Skin epidermis (tissue), 12 donors: ENCODE results near the gene SLC6A1.
A peak's percentile ranks its signal among the peaks of the same experiment; 100 is the strongest.

Experiments used
- H3K27ac ChIP-seq, 21 experiments: fragments of 200-600 bp; sonication (generic) in 11 of 21; one replicate each; pipeline ENCODE4 v1.5.0; 2020; ENCODE audit warnings: mild to moderate bottlenecking in 3 of 21, inconsistent platforms in 2 of 21, moderate library complexity in 2 of 21
- H3K4me3 ChIP-seq, 7 experiments: fragments of 200-600 bp; sonication (generic) in 2 of 7; one replicate each; pipeline ENCODE4 v1.5.0; 2020; ENCODE audit warnings: inconsistent platforms in 2 of 7, mild to moderate bottlenecking in 2 of 7, moderate library complexity in 1 of 7

The SLC6A1 gene

DNA sequence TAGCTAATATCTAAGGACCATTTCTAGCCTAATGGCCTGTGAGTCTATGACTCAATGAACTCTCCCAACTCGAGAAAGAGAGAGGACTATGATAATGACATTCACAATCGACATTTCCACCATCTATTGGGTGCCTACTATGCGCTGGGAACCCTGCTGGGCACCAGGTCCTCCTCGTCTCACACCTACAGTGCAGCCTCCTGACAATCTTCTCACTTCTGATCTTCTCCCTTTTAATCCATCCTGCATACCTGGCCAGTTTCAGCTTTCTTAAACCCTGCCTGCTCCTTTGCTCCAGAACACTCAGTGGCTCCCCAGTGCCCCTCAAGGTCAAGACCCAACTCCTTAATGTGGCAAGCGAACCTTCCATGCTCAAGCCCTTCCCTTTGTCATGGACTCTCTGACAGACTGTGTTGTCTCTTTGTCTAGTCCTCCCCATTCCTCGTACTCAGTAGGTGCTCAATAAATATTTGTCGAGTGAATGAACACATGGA is 3.5 kb upstream of the SLC6A1 start:
- Histone ChIP-seq H3K4me3 (no peak overlapping the region), H3K27ac (no peak overlapping the region)

DNA sequence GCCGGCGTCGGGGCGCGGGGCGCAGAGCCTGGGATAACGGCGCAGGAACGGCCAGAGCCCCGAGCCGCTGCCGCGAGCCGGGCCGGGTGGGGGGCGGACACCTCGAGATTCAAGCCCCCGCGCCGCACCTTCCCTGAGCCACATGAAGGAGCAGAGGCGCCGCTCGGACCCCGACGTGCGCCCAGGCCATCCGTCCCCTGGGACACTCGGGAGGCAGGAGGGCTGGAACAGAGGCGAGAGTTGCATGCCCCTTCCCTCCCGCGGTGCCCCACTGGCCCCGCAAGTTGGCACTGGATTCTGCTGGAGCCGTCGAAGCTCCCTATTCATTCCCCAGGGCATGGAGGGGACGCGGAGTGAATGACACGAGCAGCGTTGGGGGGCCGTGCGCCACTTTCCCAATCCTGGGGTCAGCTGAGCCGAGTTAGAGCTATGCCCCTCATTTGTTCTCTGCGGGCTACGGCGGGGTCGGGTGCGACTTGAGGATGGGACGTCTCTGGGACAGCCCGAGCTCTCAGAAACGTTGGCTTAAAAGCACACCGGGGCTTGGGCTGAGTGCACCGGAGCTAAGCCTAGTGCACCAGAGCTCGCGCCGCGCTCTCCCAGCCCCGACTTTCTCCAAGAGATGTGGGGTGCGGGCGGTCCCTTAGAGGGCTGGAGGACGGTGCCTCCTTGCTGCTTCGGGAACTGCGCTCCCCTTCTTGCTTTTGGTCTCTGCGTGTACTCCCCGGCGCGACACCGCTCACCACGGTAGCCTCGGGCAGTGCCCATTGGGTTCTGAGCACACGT is 588 bp downstream of the SLC6A1 start:
- no peak overlapping the region for H3K27ac ChIP-seq
- peak overlapping the region in 5 of 7 experiments; percentile 13 to 45 (median 34) for H3K4me3 ChIP-seq

GRCh38 chr3:10993729-10994065 is 1.1 kb downstream of the SLC6A1 start:
- Histone ChIP-seq H3K27ac (no peak overlapping the region), H3K4me3 (peak overlapping the region in 3 of 7 experiments; percentile 34 to 45 (median 39))

- no peak overlapping the region for H3K4me3 ChIP-seq
- H3K27ac ChIP-seq = no peak overlapping the region
These were observed 1.8 kb downstream of the SLC6A1 start for GRCh38 chr3:10994306-10994705.

DNA sequence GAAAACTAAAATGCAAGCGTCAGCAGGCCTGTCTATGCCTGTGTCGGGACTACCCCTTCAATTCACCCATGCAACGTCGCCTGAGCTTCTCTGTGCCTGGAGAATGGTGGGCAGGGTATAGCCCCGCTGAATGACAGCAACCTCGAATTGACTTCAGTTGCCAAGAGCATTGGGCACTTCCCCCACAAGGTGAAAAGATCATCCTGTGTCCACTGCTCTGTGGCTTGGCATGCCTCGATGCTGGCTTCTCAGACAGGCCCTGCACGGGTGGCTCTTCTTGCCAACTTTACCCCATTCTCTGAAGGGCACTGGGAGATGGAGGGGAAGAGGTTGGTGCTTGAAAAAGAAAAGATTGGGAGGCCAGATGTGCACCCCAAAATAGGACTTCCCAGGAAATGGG is 3.3 kb downstream of the SLC6A1 start:
- no peak overlapping the region for H3K4me3 ChIP-seq
- no peak overlapping the region for H3K27ac ChIP-seq

DNA sequence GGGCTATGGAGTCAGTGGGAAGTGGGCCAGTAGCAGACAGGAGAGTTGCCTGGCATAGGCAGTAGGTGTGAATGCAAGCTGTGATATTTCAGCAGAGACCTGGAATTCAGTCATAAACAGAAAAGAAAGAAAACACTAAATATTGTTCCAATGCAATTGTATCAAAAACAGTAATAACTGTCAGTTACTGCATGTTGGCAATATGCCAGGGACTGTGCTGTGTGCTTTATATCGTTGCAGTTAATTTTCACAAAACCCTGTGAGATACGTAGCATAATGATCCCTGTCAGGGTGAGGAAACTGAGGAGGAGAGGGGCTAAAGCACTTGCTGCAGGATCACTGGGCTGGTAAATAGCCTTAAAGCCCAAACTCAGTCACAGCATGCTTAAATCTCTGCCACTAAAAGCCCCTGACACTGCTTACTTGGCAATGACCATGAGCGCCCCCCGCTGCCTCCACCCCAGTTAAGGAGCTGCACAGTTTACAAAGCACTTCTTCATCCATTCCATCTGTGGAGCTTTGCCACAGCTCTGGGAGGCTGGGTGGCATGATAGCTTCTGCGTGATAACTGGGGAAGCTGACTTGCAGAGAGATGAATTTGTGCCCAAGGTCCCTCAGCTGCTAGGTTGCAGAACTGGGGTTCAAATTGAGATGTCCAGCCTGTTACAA is 3.9 kb downstream of the SLC6A1 start:
- Histone ChIP-seq H3K27ac (no peak overlapping the region), H3K4me3 (no peak overlapping the region)

- Histone ChIP-seq H3K4me3 (no peak overlapping the region), H3K27ac (no peak overlapping the region)
These were observed 4.6 kb downstream of the SLC6A1 start for GRCh38 chr3:10997196-10997595.

GRCh38 chr3:10998542-10998941 is 6.0 kb downstream of the SLC6A1 start:
- H3K27ac ChIP-seq = no peak overlapping the region
- H3K4me3 ChIP-seq = no peak overlapping the region

DNA sequence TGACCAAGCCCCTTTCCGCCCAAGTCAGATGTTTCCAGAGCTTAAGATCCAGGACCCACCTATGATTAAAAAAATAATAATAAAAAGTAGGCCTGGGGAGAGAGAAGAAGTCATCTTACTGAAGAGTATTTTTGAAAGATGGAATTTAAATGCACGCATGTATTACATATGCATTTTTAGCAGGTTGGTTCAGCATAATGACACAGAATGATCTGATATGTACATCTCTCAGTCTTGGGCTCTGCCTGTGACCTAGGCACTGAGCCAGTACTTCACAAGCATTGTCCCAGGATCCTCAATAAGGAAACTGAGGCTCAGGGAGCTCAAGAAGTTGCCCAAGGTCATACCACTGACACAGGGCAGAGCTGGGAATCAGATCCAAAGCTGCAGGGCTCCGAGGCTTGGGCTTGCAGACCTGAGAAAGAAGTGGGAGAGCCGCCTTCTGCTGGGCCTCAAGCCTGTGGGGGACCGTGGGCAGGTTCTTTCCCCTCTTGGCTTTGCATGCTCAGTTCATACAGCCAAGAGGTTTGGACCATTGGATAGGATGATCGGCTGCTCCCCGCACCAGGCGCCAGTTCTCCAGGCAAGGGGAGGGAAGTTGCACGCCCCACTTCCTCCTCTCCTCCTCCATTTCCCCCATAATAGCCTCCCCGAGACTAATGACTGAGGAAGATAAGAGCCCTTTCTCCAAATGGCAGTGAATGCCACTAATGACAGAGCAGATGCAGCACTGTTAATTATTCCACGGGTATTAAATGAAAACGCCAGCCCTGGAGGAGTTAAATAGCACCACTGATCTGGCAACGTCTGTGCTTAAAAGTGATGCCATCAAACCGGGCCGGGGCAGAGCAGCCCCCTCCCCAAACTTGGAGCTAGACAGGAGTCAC is 6.9 kb downstream of the SLC6A1 start:
- no peak overlapping the region for H3K4me3 ChIP-seq
- no peak overlapping the region for H3K27ac ChIP-seq

- no peak overlapping the region for H3K27ac ChIP-seq
- H3K4me3 ChIP-seq = no peak overlapping the region
These were observed 8.0 kb downstream of the SLC6A1 start for GRCh38 chr3:11000528-11000927.

DNA sequence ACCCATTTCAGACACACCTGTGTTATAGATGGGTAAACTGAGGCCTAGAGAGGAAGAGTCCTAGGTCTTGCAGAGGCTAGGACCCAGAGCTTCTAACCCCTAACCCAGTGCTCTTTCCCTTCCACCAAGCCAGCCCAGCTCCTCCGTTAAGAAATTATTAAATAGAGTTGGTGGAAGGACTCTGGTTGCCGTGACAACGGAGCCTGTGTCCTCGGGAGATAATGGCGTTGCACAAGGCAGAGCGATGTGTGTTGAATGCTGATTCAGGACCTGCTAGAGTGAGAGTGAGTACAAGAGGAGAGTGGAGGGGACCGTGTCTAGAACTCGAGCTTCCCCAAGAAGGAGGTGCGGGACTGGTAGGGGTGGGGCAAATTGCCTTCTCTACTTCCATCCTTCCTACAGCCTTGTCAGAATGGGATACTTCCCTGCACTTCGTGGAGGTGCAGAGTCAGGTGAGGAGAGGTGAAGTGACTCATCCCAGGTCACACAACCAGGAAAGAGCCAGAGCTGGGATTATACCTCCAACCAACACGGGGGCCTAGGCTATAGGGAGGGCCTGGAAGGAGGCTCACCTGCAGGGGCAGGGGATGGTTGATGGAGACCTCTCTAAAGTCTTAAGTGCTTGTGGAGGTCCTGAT is 8.6 kb downstream of the SLC6A1 start:
- H3K27ac ChIP-seq = no peak overlapping the region
- no peak overlapping the region for H3K4me3 ChIP-seq

GRCh38 chr3:11001658-11002021 is 9.1 kb downstream of the SLC6A1 start:
- H3K4me3 ChIP-seq = no peak overlapping the region
- H3K27ac ChIP-seq = no peak overlapping the region

GRCh38 chr3:11002371-11002807 is 9.8 kb downstream of the SLC6A1 start:
- H3K4me3 ChIP-seq = no peak overlapping the region
- peak overlapping the region in 1 of 21 experiments; percentile 12 for H3K27ac ChIP-seq

GRCh38 chr3:11004563-11004962 is 12.0 kb downstream of the SLC6A1 start:
- Histone ChIP-seq H3K27ac (no peak overlapping the region), H3K4me3 (no peak overlapping the region)

GRCh38 chr3:11005686-11006256 is 13.2 kb downstream of the SLC6A1 start:
- peak overlapping the region in 1 of 21 experiments; percentile 4 for H3K27ac ChIP-seq
- no peak overlapping the region for H3K4me3 ChIP-seq

DNA sequence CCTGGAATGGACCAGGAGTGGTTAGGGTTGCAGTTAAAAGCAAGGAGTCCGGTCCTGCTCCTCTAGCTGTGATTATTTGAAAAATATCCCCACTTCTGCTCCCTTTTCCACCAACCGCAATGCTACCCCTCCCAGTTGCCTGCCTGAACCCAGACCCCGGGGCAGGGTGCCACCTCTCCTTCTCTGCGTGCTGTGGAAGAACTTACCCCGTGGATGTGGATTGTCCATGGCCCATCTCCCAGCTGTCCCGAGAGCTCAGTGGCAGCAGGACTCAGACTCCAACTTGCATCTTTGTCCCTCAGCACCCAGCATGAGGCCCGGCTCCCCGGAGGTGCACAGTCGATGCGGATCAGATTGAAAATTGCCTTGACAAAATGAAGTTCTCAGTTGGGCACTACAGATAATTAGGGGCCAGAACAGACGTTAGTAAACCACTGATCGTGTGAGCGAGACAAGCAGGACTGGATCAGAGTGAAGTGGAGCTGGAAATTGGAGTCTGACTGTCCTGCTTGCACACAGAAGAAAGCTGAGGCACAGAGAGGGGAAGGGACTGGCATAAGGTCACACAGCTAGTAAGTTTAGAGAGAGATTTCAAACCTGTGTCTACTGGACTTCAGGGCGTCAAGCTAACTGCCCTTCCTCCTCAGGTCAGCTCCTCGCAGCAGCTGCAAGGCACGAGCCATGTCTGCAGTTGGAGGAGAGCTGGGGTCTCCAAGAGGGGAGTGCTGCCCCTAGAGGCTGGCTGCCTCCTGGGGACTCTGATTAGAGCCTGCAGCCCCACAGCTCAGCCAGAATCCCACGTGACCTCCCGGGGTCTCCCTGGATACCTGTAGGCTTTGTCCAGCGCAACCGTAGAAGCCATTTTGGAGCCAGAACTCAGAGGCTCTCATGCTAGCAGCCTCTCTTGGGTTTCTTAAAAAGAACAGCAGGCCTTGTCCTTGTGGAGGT is 14.7 kb downstream of the SLC6A1 start:
- no peak overlapping the region for H3K27ac ChIP-seq
- H3K4me3 ChIP-seq = no peak overlapping the region

DNA sequence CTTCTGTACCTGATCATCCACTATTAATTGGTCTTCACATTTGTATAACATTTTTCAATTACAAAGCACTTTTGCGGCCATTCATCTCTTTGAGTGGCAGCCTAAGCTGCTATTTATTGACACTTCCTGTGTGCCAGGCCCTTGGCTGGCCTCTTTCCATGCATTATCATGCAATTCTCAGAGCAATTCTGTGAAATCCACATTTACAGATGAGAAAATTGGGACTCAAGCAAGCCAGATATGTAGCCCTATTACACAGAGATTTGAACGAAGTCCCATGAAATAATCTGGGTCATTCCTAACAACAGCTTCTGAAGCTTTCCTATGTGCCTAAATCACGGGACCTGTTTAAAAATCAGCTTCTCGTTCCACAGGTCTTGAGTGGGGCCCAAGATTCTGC is 17.4 kb downstream of the SLC6A1 start:
- Histone ChIP-seq H3K27ac (no peak overlapping the region), H3K4me3 (no peak overlapping the region)

- Histone ChIP-seq H3K27ac (no peak overlapping the region), H3K4me3 (no peak overlapping the region)
These were observed 18.0 kb downstream of the SLC6A1 start for GRCh38 chr3:11010426-11011165.
